Fibroblast of skin of scalp (primary cell): ENCODE results near the gene MYO18A.

ENCODE experiments used
- DNase-seq: peaks from one replicate; pipeline ENCODE4 v3.0.0-alpha.2; 2013

Gene MYO18A

GRCh38 chr17:29145289-29146073 is 34.7 kb downstream of the MYO18A start:
- peak; percentile 71 for DNase-seq

- no peak for DNase-seq
These were observed 36.3 kb downstream of the MYO18A start for GRCh38 chr17:29143894-29144293.

- no peak for DNase-seq
These were observed 38.7 kb downstream of the MYO18A start for GRCh38 chr17:29141514-29141876.

GRCh38 chr17:29140631-29141513 is 39.3 kb downstream of the MYO18A start:
- DNase-seq, result no peak

GRCh38 chr17:29140051-29140621 is 40.1 kb downstream of the MYO18A start:
- DNase-seq, result peak; percentile 59

- no peak for DNase-seq
These were observed 41.1 kb downstream of the MYO18A start for GRCh38 chr17:29138971-29139691.

GRCh38 chr17:29138184-29138955 is 41.8 kb downstream of the MYO18A start:
- no peak for DNase-seq

GRCh38 chr17:29136998-29137730 is 43.0 kb downstream of the MYO18A start:
- DNase-seq, result no peak

GRCh38 chr17:29135464-29135863 is 44.7 kb downstream of the MYO18A start:
- no peak for DNase-seq

GRCh38 chr17:29133121-29133713 is 47.0 kb downstream of the MYO18A start:
- peak; percentile 63 for DNase-seq

GRCh38 chr17:29131814-29132682 is 48.1 kb downstream of the MYO18A start:
- peak; percentile 85 for DNase-seq

GRCh38 chr17:29129731-29130130 is 50.5 kb downstream of the MYO18A start:
- no peak for DNase-seq

- DNase-seq, result no peak
These were observed 52.4 kb downstream of the MYO18A start for GRCh38 chr17:29127840-29128239.

- no peak for DNase-seq
These were observed 53.8 kb downstream of the MYO18A start for GRCh38 chr17:29126268-29126930.

GRCh38 chr17:29125651-29126050 is 54.5 kb downstream of the MYO18A start:
- DNase-seq, result no peak

- DNase-seq, result no peak
These were observed 55.3 kb downstream of the MYO18A start for GRCh38 chr17:29124925-29125273.

GRCh38 chr17:29124135-29124924 is 55.9 kb downstream of the MYO18A start:
- peak; percentile 79 for DNase-seq

GRCh38 chr17:29123111-29123510 is 57.1 kb downstream of the MYO18A start:
- DNase-seq, result no peak
